COR-L47 (cell line): ENCODE results near the gene RNF167.

Experiments
- DNase-seq: peaks from one replicate; lab custom pipeline; 2025; lab: John Stamatoyannopoulos, UW

Gene RNF167

DNA sequence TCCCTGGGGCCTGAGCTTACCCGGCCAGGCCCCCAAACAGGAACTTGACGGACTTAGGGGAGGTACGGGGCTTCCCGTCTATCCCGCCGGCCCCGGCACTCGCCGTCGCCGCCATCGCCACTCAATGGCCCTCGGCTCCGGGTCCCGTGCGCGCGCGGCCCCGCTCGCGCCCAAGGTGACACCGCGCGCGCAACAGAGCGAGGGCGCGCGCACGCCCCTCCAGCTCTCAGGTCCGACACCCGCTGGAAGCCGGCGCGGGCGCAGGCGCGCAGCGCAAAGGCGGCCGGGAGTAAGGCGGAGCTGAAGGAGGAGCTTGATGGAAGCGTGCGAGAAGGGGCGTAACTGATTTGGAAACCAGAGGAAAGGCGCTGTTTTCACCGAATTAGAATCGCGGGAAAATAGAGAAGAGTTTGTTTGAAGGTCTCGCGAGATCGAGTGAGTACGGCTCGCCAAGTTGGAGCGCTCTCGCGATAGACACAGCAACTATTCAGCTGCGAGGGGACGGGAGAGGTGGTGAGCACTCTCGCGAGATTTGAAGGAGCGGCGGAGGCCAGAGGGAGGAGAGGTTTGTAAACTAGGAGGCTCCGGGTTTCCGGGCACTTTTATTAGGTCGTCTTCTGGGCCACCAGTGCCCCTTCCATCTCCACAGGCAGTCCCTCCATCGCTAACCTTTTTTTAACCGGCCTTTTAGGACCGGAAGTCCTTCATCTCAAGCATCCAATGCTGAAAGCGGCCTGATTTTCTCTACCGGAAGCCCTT is at the start of gene RNF167, which contains the start of gene SLC25A11:
Gene RNF167, plus strand, starts transcription at position 473 of the 759 bp plus-strand sequence. CDS start 642 bp downstream, outside the sequence.
Gene SLC25A11, minus strand, starts transcription at position 251 of the 759 bp plus-strand sequence. Its CDS starts 136 bp downstream, at position 115.
- peak; percentile 93 for DNase-seq

DNA sequence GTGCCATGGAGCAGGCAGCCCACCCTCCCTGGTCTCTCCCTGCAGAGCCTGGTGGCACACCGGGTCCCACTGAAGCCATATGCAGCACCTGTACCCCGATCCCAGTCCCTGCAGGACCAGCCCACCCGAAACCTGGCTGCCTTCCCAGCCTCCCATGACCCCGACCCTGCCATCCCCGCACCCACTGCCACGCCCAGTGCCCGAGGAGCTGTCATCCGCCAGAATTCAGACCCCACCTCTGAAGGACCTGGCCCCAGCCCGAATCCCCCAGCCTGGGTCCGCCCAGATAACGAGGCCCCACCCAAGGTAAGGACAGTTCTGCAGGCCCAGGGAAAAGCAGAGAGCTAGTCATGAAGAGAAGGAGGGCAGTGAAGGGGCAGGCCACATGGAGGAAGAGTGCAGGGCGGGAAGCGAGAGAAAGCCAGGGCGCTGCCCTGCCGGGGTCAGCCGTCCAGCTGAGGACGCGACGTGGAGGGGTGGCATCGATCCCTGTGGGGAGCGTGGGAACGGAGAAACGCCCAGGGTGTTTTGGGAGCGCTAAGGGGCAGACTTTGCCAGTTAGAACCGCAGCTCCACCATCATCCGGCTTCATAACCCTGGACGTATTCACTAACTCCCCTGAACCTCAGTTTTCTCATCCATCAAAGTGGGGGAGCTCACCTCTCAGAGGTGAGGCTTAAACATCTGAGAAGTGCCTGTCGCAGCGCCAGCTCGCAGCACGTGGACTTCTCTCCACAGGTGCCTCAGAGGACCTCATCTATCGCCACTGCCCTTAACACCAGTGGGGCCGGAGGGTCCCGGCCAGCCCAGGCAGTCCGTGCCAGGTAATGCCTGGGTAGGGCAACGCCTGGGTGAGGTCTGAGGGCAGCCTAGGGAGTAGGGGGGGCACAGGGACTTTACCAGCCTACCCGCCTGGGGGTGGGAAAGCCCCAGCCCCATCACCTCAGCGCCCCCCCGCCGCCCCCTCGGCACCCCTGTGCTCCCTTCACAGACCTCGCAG is 48.4 kb upstream of the RNF167 start:
- DNase-seq = no peak

DNA sequence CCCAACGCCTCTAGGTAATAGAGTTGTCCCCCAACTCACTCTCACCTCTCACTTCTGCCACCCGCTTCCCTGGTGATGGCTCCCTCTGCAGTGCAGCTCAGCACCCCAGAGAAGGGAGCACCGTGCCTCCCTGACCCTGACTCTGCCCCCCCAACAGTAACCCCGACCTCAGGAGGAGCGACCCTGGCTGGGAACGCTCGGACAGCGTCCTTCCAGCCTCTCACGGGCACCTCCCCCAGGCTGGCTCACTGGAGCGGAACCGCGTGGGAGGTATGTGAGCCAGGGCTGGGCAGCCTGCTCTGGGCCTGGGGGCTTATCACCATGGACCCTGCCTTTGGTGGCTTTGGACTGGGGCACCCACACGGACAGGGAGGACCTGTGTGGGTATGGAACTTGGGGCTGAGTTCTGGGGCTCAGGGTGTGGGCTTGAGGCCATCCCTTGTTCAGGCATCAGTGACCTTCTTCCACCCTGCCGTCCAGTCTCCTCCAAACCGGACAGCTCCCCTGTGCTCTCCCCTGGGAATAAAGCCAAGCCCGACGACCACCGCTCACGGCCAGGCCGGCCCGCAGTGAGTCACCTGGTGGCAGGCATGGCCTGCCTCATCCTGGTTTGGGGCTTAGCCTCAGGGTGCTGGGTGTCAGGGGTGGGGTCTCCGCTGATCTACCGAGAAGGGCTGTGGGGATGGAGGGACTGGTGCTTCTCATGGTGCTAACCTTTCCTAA is 47.4 kb upstream of the RNF167 start:
- DNase-seq = no peak

DNA sequence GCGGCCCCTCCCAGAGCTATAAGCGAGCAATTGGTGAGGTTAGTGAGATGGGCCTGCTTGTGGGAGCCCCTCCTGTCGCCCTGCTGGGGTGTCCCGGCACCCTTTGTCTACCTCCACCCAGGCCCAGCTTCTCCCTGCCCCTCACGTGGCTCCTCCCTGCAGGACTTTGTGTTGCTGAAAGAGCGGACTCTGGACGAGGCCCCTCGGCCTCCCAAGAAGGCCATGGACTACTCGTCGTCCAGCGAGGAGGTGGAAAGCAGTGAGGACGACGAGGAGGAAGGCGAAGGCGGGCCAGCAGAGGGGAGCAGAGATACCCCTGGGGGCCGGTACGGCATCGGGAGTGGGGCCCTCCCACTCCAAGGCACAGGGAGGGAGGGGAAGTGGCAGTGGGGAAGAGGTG is 46.8 kb upstream of the RNF167 start:
- DNase-seq = no peak

DNA sequence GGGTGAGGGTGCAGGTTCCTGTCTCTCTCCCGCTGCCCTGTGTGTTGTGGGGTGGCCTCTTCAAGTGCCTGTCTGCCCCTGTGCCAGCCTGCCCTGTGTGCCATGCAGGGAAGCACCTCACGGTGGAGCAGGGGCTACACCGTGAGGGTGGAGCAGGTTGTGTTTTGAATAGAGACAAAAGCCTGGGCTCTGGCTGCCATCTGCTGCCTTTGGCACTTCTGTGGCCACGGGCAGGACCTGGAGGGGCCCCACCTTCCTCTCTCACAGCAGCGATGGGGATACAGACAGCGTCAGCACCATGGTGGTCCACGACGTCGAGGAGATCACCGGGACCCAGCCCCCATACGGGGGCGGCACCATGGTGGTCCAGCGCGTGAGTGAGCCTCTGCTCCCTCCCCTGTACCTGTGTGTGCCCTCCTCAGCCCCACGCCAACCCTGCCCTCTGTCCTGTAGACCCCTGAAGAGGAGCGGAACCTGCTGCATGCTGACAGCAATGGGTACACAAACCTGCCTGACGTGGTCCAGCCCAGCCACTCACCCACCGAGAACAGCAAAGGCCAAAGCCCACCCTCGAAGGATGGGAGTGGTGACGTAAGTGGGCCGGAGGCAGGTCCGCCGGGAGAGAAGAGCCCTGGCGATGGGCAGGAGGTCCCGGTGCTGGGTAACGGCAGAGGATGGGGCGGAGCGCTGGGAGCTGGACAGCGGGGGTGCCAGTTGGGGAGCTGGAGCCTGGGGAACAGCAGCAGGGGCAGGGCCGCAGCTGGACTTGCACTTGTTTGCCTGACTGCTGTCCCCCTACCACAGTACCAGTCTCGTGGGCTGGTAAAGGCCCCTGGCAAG is 46.1 kb upstream of the RNF167 start:
- no peak for DNase-seq

DNA sequence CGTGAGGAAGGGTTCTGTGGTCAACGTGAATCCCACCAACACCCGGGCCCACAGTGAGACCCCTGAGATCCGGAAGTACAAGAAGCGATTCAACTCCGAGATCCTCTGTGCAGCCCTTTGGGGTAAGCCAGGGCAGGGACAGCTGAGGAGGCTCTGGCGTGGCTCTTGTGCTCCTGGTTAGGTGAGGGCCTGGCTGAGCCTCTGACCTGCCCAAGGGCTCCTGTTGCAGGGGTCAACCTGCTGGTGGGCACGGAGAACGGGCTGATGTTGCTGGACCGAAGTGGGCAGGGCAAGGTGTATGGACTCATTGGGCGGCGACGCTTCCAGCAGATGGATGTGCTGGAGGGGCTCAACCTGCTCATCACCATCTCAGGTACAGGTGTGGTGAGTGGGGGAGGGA is 44.9 kb upstream of the RNF167 start:
- DNase-seq = no peak

DNA sequence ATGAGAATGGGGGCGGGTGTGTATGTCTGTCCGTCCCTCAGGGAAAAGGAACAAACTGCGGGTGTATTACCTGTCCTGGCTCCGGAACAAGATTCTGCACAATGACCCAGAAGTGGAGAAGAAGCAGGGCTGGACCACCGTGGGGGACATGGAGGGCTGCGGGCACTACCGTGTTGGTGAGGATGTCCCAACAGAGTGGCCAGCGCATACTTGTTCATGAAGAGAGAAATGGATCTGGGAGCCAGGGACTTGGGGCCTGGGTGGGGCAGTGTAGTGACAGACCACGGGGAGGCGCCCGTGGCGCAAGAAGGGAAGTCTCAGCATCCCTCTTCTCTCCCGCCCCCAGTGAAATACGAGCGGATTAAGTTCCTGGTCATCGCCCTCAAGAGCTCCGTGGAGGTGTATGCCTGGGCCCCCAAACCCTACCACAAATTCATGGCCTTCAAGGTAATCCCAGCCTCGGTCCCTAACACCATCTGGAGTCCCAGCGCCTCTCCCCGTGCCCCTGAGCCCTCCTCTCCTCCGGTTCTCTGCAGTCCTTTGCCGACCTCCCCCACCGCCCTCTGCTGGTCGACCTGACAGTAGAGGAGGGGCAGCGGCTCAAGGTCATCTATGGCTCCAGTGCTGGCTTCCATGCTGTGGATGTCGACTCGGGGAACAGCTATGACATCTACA is 44.3 kb upstream of the RNF167 start:
- DNase-seq = no peak

DNA sequence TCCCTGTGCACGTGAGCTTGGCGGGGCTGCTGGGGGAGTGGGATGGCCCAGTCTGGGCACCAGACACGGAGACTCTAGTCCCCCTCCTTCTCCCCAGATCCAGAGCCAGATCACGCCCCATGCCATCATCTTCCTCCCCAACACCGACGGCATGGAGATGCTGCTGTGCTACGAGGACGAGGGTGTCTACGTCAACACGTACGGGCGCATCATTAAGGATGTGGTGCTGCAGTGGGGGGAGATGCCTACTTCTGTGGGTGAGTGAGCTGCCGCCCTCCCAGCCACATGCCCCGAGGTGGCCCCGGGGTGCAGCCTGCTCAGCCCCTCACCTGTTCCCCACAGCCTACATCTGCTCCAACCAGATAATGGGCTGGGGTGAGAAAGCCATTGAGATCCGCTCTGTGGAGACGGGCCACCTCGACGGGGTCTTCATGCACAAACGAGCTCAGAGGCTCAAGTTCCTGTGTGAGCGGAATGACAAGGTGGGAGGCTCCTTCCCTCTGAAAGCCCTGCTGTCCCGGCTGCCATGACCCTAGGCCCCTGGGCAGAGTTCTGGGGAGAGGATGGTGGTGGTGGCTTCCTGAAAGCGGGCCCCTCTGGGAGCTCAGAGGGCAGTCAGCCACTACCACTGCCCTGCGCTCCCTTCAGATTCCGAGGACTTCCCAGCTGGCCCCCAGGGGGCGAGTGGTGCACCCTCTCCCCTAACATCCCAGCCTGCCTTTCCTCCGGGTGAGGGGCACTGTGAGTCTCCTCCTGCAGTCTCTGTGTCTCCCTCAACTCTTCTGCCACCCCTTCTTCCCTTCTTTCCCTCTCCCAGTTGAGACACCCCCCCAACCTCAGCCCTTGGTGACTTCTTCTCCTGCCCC is 43.5 kb upstream of the RNF167 start:
- no peak for DNase-seq

DNA sequence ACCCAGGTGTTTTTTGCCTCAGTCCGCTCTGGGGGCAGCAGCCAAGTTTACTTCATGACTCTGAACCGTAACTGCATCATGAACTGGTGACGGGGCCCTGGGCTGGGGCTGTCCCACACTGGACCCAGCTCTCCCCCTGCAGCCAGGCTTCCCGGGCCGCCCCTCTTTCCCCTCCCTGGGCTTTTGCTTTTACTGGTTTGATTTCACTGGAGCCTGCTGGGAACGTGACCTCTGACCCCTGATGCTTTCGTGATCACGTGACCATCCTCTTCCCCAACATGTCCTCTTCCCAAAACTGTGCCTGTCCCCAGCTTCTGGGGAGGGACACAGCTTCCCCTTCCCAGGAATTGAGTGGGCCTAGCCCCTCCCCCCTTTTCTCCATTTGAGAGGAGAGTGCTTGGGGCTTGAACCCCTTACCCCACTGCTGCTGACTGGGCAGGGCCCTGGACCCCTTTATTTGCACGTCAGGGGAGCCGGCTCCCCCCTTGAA is 42.8 kb upstream of the RNF167 start:
- DNase-seq = no peak

DNA sequence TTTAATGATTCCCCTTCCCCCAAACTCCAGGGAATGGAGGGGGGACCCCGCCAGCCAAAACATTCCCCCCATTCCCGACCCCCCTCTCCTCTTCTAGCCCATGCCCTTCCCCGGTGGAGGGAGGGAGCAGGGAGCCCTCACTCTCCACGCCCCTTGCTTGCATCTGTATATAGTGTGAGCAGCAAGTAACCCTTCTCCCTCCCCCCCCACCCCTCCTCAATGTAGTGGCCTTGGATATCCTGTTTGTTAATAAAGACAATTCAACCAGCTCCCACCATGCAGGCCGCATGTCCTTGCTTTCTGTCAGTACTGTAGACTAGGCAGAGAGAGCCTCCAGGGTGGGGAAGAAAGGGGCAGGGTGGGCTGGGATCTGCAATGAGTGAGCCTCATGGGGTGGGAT is 42.3 kb upstream of the RNF167 start:
- no peak for DNase-seq

DNA sequence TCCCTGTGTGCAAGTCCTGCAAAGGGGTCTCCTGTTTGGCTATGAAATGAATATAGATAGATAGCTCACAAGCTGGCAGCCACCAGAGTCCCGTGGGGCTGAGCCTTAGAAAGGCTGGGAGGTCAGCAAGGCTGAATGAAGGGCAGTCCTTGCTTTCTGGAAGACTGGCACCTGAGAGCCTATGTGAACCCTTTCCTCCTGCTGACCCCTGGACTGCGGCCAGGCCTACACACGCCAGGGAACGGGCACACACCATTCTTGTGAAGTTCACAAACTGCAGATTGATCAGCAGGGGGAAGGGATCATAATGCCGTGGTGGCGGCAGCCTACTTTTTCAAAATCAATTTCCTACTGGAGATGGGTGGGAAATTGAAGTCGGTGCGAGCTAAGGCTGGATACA is 41.7 kb upstream of the RNF167 start:
- no peak for DNase-seq

DNA sequence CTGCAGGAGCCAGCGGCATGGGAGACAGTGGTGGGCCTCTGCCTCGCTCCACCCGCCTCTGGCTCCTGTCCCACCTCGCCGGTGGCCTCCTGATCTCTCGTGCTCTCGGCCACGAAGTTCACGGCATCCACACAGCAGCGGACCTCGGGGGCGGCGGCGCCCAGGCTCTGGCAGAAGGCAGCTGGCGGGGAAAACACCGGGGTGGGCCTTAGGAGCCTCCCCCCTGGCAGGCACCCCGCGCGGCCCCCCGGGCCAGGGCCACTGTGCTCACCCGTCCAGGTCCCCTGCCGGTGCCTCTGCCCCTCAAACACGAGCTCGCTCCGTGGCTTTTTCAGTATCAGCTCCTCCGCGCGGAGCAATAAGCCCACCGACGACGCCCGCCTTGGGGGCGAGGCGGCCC is 41.1 kb upstream of the RNF167 start:
- no peak for DNase-seq

DNA sequence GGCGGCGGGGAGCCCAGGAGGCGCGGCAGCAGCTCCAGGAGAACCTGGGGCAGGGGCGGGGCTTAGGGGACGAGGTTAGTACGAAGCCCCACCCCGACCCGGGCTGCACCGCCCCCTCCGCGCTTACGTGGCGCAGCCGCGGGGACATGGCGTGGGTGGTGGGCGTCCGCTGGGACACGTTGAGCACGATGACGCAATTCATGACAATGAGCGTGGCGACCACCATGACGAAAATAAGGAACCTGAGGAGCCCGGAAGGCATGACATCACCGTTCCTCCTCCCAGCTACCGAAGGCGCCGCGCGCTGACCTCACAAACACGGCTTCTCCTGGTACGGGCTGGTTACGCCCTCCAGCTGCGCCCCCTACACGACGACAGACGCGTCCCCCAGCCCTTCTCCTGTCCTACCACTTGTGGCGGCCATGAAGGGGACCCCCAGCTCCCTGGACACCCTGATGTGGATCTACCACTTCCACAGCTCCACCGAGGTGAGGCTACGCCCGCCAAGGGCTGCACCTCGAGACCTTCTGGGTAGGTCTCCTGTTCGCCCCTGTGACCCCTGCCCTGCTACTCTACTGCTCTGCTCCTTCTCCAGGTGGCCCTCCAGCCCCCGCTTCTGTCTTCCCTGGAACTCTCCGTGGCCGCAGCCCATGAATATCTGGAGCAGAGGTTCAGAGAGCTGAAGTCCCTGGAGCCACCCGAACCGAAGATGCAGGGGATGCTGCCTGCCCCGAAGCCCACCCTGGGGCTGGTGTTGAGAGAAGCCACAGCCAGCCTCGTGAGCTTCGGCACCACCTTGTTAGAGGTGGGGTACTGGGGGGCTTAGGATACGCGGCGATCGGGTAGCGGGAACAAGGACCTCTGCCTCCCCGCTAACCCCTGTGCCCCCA is 40.5 kb upstream of the RNF167 start, which contains the start of gene C17orf107:
Gene C17orf107, plus strand, starts transcription at position 196 of the 890 bp plus-strand sequence. Its CDS starts 227 bp downstream, at position 423.
- no peak for DNase-seq

DNA sequence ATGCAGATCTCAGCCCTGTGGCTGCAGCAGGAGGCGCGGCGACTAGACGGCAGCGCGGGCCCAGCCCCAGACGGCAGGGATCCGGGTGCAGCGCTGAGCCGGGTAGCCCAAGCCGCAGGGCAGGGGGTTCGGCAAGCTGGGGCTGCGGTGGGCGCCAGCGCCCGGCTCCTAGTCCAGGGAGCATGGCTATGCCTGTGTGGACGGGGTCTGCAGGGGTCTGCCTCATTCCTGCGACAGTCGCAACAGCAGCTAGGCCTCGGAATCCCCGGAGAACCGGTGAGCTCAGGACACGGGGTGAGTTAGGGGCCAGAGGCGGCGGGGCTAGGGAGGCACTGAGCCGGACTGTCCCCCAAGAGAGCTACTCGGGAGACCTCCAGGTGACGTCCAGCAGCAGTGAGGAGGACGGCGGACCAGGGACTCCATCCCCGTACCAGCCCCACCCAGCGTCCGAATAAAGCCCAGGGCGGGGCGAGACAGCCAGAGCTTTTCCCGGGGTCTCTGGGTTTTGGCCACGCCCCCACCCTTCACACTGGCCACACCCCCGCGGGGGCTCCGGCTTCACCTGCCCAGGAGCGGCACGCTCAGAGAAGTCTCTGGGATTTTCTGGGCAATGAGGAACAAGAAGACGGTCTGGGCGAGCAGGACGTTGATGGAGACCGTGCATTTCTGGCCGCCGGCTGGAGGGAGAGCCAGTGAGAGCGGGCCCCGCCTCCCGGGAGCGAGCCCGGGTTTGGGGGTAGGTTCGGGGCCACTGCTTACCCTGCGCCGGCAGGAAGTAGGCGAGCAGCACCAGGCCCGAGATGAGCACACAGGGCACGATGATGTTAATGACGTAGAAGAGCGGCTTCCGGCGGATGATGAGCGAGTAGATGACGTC is 39.6 kb upstream of the RNF167 start:
- DNase-seq = no peak

DNA sequence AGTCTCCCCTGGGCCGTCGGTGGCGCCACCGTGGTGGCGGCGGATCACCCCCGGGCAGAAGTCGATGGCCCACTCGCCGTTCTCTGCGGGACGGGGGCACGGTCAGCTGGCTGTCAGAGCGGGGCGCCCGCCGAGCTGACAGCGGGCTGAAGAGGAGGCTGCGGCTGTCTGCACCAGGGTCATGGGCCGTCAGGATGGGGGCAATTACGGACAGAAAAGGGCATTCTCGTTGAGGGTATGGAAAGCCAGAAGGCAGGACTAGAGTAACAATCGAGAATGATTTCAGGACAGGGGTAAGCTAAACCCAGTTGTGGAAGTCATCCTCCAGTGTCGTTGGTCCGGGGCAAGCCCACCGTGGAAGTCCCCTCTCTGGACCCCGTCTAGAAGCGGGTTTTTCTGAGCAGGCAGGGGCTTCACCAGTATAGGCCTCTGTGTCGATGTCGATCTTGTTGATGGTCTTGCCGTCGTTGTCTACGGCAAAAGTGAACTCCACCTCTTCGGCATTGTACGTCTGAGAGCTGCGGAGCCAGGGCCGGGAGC is 38.9 kb upstream of the RNF167 start:
- DNase-seq = no peak

DNA sequence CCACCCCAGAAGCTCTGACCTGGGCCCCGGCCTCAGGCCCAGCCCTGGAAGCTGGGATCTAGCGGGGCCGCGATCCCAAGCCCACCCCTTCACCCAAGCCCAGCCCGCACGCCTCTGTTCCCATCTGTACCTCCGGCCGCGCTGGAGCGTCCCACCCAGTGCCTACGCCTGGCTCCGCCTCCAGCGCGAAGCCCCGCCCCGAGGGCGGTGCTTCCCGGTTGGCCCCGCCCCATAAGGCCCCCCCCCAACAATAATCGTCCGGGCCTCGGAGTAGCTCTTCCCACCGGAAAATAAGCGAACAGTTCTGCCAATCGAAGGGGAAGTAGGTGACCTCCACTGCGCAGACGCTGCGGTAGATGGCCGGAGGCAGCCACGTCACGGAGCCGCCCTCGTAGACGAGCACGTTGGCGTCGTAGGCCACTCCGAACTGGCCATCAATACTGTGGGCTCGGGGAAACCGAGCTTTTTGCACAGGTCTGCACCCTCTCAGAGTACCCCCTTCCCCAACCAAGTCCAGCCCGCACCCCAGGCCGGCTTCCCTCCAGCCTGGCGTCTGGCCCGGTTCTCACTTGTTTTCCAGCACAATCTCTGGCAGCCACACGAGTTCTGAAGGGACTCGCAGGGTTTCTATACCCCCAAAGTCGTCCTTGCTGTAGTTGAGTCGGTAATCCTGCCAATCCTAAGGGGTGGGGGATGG is 38.3 kb upstream of the RNF167 start:
- no peak for DNase-seq
